Measurements from ENCODE around the gene PMS1.

Gene PMS1

GRCh38 chr2:189818249-189819038 lies 34.2 kb downstream of the PMS1 start:
- no peaks in the 10 kb centered on the region for H4K20me1 ChIP-seq (ENCODE audit: insufficient read depth, low read length, poor library complexity, severe bottlenecking)
- H3K79me2 ChIP-seq (ENCODE audit: insufficient read depth, low read length) = no peaks in the 10 kb centered on the region
- no peak overlapping the region for H3K4me2 ChIP-seq (ENCODE audit: low read depth, low read length, poor library complexity, severe bottlenecking)
- no peaks in the 10 kb centered on the region for H3F3A ChIP-seq (ENCODE audit: low read depth)
- no peaks in the 10 kb centered on the region for H3K27me3 ChIP-seq (ENCODE audit: insufficient read depth, low read length, poor library complexity, severe bottlenecking)
- no peak overlapping the region for H3K9ac ChIP-seq (ENCODE audit: low read depth, low read length, poor library complexity, severe bottlenecking)
- no peak overlapping the region for H2AFZ ChIP-seq (ENCODE audit: low read length)
- TF ChIP-seq EZH2phosphoT487 (IDR thresholded peaks at IDR 0.05; ENCODE audit: borderline replicate concordance) (no peak), CTCF (conservative IDR thresholded peaks at IDR 0.05; ENCODE audit: low read length) (no peak)
- H3K9me2 ChIP-seq (replicated peaks; ENCODE audit: low read depth, low read length) = no peaks in the 10 kb centered on the region
- H3K4me3 ChIP-seq (ENCODE audit: low read length, poor library complexity, severe bottlenecking) = no peak overlapping the region
- no peaks in the 10 kb centered on the region for H3K9me3 ChIP-seq (ENCODE audit: insufficient read depth, low read depth, low read length)
- H3K4me1 ChIP-seq (ENCODE audit: insufficient read depth, low read length, poor library complexity, severe bottlenecking) = no peaks in the 10 kb centered on the region
- peaks cover 30% of the 10 kb centered on the region for H3K36me3 ChIP-seq (ENCODE audit: insufficient read depth, low read length)

DNA sequence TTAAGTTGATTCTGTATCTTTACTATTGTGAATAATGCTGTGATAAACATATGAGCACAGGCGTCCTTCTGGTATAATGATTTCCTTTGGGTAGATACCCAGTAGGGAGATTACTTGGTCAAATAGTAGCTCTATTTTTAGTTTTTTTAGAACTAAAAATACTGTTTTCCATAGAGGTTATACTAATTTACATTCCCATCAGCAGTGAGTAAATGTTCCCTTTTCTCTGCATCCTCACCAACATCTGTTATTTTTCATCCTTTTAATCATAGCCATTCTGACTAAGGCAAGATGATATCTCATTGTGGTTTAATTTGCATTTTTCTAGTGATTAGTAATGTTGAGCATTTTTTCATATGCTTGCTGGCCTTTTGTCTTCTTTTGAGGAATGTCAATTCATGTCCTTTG lies 35.1 kb downstream of the PMS1 start:
- Histone ChIP-seq H2AFZ (ENCODE audit: low read length) (no peak overlapping the region), H3K4me1 (ENCODE audit: insufficient read depth, low read length, poor library complexity, severe bottlenecking) (no peaks in the 10 kb centered on the region), H3K79me2 (ENCODE audit: insufficient read depth, low read length) (no peaks in the 10 kb centered on the region), H3K4me2 (ENCODE audit: low read depth, low read length, poor library complexity, severe bottlenecking) (no peak overlapping the region), H3K9me3 (ENCODE audit: insufficient read depth, low read depth, low read length) (no peaks in the 10 kb centered on the region), H4K20me1 (ENCODE audit: insufficient read depth, low read length, poor library complexity, severe bottlenecking) (no peaks in the 10 kb centered on the region), H3K4me3 (ENCODE audit: low read length, poor library complexity, severe bottlenecking) (no peak overlapping the region), H3F3A (ENCODE audit: low read depth) (no peaks in the 10 kb centered on the region), H3K36me3 (ENCODE audit: insufficient read depth, low read length) (peaks cover 30% of the 10 kb centered on the region), H3K27me3 (ENCODE audit: insufficient read depth, low read length, poor library complexity, severe bottlenecking) (no peaks in the 10 kb centered on the region), H3K9me2 (replicated peaks; ENCODE audit: low read depth, low read length) (no peaks in the 10 kb centered on the region), H3K9ac (ENCODE audit: low read depth, low read length, poor library complexity, severe bottlenecking) (no peak overlapping the region)
- TF ChIP-seq CTCF (conservative IDR thresholded peaks at IDR 0.05; ENCODE audit: low read length) = no peak
- TF ChIP-seq EZH2phosphoT487 (IDR thresholded peaks at IDR 0.05; ENCODE audit: borderline replicate concordance) = no peak

DNA sequence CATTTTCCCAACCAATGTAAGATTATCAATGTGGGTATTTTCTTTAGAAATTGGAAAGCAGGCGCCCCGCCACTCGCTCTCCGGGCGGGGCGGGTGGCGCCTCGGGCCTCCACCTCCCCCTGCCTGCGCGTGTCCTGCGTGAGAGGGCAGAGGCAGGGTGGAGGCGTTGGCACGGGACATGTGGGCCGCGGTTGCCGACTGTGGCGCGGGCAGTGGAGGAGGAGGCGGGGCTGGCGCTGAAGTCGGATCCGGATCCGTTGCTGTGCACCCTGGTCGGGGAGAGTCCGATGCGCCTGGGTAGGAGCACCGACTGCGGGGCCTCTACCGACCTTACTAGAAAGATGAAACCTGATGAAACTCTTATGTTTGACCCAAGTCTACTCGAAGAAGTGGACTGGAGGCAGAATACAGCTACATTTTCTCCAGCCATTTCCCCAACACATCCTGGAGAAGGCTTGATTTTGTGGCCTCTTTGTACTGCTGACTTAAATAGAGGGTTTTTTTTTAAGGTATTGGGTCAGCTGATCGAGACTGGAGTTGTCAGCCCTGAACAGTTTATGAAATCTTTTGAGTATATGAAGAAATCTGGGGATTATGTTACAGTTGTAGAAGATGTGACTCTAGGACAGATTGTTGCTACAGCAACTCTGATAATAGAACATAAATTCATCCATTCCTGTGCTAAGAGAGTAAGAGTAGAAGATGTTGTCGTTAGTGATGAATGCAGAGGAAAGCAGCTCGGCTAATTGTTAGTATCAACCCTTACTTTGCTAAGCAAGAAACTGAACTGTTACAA lies 37.9 kb downstream of the PMS1 start:
- no peak overlapping the region for H3K4me3 ChIP-seq (ENCODE audit: low read length, poor library complexity, severe bottlenecking)
- no peak overlapping the region for H2AFZ ChIP-seq (ENCODE audit: low read length)
- TF ChIP-seq CTCF (conservative IDR thresholded peaks at IDR 0.05; ENCODE audit: low read length) = no peak
- TF ChIP-seq EZH2phosphoT487 (IDR thresholded peaks at IDR 0.05; ENCODE audit: borderline replicate concordance) = no peak
- H3K9me2 ChIP-seq (replicated peaks; ENCODE audit: low read depth, low read length) = no peaks in the 10 kb centered on the region
- no peaks in the 10 kb centered on the region for H4K20me1 ChIP-seq (ENCODE audit: insufficient read depth, low read length, poor library complexity, severe bottlenecking)
- no peaks in the 10 kb centered on the region for H3K79me2 ChIP-seq (ENCODE audit: insufficient read depth, low read length)
- H3F3A ChIP-seq (ENCODE audit: low read depth) = no peaks in the 10 kb centered on the region
- no peak overlapping the region for H3K9ac ChIP-seq (ENCODE audit: low read depth, low read length, poor library complexity, severe bottlenecking)
- H3K9me3 ChIP-seq (ENCODE audit: insufficient read depth, low read depth, low read length) = no peaks in the 10 kb centered on the region
- peaks cover 24% of the 10 kb centered on the region for H3K36me3 ChIP-seq (ENCODE audit: insufficient read depth, low read length)
- H3K4me2 ChIP-seq (ENCODE audit: low read depth, low read length, poor library complexity, severe bottlenecking) = no peak overlapping the region
- no peaks in the 10 kb centered on the region for H3K4me1 ChIP-seq (ENCODE audit: insufficient read depth, low read length, poor library complexity, severe bottlenecking)
- H3K27me3 ChIP-seq (ENCODE audit: insufficient read depth, low read length, poor library complexity, severe bottlenecking) = no peaks in the 10 kb centered on the region
